ENCODE results near the gene XXYLT1. TPM values are rescaled to one million over a fixed set of nuclear protein-coding genes. Genes with fewer than 3 reads are reported as not detected.
A peak's percentile ranks its signal among the peaks of the same experiment; 100 is the strongest.

Gene XXYLT1
- total and polyA plus RNA-seq, 2 of the 8 experiments (the other 6 are each of a cell fraction or from before 2014, with no cell fraction given) = 18.9 to 23.8 TPM

DNA sequence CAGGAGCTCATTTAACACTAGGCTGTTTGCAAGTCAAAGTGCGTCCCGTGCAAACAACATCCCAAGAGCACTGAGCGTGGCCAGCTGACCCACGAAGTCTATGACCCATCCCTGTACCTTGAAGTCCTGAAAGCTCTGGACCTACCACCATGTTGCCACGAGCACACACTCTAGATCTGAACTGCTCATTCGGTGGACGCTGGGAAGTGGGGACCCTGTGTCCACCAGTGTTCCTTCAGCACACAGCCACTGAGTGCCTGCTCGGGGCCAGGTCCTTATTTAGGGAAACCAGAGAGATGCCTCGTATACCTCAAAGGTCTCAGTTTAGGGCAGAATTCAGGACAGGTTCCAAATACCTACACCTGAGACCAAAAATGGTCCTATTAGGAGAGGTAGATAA is 236.9 kb downstream of the XXYLT1 start:
- WGBS, 2 experiments (ENCODE audit: extremely low coverage in 1 of 2, insufficient coverage in 1 of 2, insufficient read length in 1 of 2, insufficient replicate concordance in 2 of 2, low coverage in 1 of 2, low lambda C conversion rate in 2 of 2, missing lambda C conversion rate in 1 of 2) = 74% methylated on average over 9 of the region's 9 CpGs; no CpG with 5 or more reads in 1 of the 2 experiments
- H2BK12ac ChIP-seq (ENCODE audit: low read depth, low read length) = 0 out of 2 replicates have a peak overlapping the region, but pooled peaks have one; percentile 9

More for the DNA sequence above, 236.9 kb downstream of the XXYLT1 start:
- Histone ChIP-seq H3K23ac (ENCODE audit: insufficient read length) (no peak overlapping the region), H3K36me3 (ENCODE audit: control insufficient read depth in 2 of 4, insufficient read depth in 4 of 4, low read length in 3 of 4) (no peaks in the 10 kb centered on the region), H4K8ac (ENCODE audit: extremely low read depth, insufficient read depth, low read length) (no peak overlapping the region), H2BK15ac (ENCODE audit: low read length) (no peak overlapping the region), H2AK5ac (ENCODE audit: low read depth, low read length) (no peak overlapping the region), H4K5ac (ENCODE audit: insufficient read length, low read depth, low read length) (no peak overlapping the region), H3K27me3 (replicated peaks in 1 of 4; ENCODE audit: control insufficient read depth in 3 of 4, extremely low read depth in 1 of 4, insufficient read depth in 3 of 4, low read length in 3 of 4) (peaks cover 0 to 9% (median 8%) of the 10 kb centered on the region in 4 experiments; a peak in 3 of 7 replicates), H2BK20ac (ENCODE audit: low read length) (0 out of 2 replicates have a peak overlapping the region, but pooled peaks have one; percentile 32), H3K4ac (replicated peaks; ENCODE audit: insufficient read length, low read depth, low read length) (no peak overlapping the region), H2BK5ac (ENCODE audit: low read depth, low read length) (no peak overlapping the region), H3K14ac (ENCODE audit: insufficient read length) (no peak overlapping the region), H4K91ac (replicated peaks; ENCODE audit: insufficient read length, low read length) (no peak overlapping the region), H3K18ac (ENCODE audit: extremely low read depth, low read length) (no peak overlapping the region; the same call in 1 of the 2 replicates), H3K9me3 (ENCODE audit: insufficient read depth in 2 of 2, low read depth in 1 of 2, low read length in 1 of 2) (no peaks in the 10 kb centered on the region), H3K4me1 (replicated peaks in 1 of 4; ENCODE audit: control insufficient read depth in 3 of 4, insufficient read depth in 4 of 4, low read length in 3 of 4) (peaks cover 4 to 15% (median 11%) of the 10 kb centered on the region in 4 experiments; a peak in 6 of 7 replicates), H3K27ac (ENCODE audit: low read depth, low read length) (no peak overlapping the region), H2AFZ (ENCODE audit: low read length) (no peak overlapping the region), H2BK120ac (replicated peaks; ENCODE audit: low read depth, low read length) (no peak overlapping the region), H4K20me1 (replicated peaks in 1 of 2; ENCODE audit: control insufficient read depth in 1 of 2, insufficient read depth in 2 of 2, low read length in 2 of 2) (no peaks in the 10 kb centered on the region), H3K56ac (replicated peaks; ENCODE audit: insufficient read length, low read depth, low read length) (no peak overlapping the region), H3K79me1 (ENCODE audit: low read depth, low read length) (no peaks in the 10 kb centered on the region), H3K4me3 (ENCODE audit: extremely low read depth in 1 of 4, insufficient read depth in 2 of 4, low read depth in 3 of 4, low read length in 4 of 4) (no peak overlapping the region), H3K4me2 (ENCODE audit: insufficient read depth in 1 of 2, low read depth in 2 of 2, low read length in 2 of 2) (no peak overlapping the region), H3K9ac (replicated peaks in 1 of 4; ENCODE audit: extremely low read depth in 1 of 4, low read depth in 3 of 4, low read length in 3 of 4) (no peak overlapping the region), H3K23me2 (ENCODE audit: low read depth, low read length) (no peaks in the 10 kb centered on the region), H3K79me2 (ENCODE audit: control insufficient read depth in 1 of 2, insufficient read depth in 2 of 2, low read length in 2 of 2) (no peaks in the 10 kb centered on the region)
- FAIRE-seq = no peak
- POLR2A ChIA-PET (ENCODE audit: partially characterized antibody) = interaction anchor here (2.0 kb wide), 1 partner anchor 348 kb away, joined by 8 read pairs; the partner anchor contains the start of gene FAM43A
- DNase-seq (ENCODE audit: low read depth in 1 of 2, low spot score in 2 of 2) = no peak
- no peak for TF ChIP-seq BRCA1 (IDR thresholded peaks at IDR 0.05; ENCODE audit: low read depth, low read length)
- CTCF ChIA-PET (ENCODE audit: partially characterized antibody) = interaction anchor here (0.6 to 5.8 kb wide), 12 partner anchors 11 to 407 kb away, joined by 3 to 33 read pairs (median 4); no protein-coding TSS in a partner anchor
